ENCODE measurements around the gene ACOXL. TPM values are rescaled to one million over a fixed set of nuclear protein-coding genes. Genes with fewer than 3 reads are reported as not detected.

The ACOXL gene
- total and polyA plus RNA-seq, 4 donors, result 4.4 to 32.8 (median 12.2) TPM

DNA sequence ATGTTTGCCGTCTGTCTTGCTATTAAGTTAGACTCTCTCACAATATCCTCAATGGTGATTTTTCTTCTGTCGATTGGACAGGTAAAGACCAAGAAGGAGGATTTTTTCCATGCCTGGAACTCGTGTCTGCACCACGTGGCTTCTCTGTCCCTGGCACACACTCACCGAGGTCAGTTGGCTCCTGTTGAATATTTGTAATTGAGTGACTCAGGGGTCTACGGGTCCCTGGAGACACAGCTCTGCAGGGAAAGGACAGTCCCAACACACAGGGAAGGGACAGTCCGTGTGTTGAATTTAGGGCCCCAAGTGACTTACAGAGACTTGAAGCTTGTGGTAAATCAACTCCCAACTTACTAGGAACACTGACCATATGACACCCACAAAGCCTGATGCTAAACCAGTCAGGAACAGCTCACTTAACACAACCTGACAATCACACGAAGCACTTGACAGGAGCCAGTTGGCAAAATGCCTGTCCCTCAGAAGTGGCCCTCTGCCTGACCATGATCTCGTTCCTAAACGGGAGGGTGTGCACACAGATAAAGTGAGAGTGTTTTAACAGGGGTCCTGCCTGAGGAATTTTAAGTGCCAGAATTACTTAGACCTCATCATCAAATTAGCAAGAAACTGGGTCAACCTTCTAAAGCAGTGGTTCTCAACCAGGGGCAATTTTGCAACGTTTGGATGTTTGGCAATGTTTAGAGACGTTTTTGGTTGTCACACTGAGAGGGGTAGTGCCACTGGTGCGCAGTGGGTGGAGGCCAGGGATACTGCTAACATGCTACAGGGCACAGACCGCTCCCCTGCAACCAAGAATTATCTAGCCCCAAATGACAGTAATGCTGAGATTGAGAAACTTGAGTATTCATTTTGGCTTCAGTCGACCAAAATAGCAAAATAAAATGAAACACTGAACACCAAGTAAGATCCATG lies 299.4 kb downstream of the ACOXL start:
- TF ChIP-seq, protein P1, sequence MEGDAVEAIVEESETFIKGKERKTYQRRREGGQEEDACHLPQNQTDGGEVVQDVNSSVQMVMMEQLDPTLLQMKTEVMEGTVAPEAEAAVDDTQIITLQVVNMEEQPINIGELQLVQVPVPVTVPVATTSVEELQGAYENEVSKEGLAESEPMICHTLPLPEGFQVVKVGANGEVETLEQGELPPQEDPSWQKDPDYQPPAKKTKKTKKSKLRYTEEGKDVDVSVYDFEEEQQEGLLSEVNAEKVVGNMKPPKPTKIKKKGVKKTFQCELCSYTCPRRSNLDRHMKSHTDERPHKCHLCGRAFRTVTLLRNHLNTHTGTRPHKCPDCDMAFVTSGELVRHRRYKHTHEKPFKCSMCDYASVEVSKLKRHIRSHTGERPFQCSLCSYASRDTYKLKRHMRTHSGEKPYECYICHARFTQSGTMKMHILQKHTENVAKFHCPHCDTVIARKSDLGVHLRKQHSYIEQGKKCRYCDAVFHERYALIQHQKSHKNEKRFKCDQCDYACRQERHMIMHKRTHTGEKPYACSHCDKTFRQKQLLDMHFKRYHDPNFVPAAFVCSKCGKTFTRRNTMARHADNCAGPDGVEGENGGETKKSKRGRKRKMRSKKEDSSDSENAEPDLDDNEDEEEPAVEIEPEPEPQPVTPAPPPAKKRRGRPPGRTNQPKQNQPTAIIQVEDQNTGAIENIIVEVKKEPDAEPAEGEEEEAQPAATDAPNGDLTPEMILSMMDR (IDR thresholded peaks at IDR 0.05; ENCODE audit: control extremely low read depth, extremely low read depth), result no peak
- H3K9ac ChIP-seq (ENCODE audit: insufficient read depth in 1 of 2, low read length in 2 of 2), result no peak overlapping the region
- no peak overlapping the region for H3K27ac ChIP-seq (ENCODE audit: low read depth in 1 of 2, low read length in 1 of 2)
- H3K9me3 ChIP-seq (ENCODE audit: control insufficient read depth in 4 of 4, insufficient read depth in 3 of 4, low read length in 3 of 4), result peaks cover 0 to 2% (median 0%) of the 10 kb centered on the region in 4 donors
- H3K36me3 ChIP-seq (ENCODE audit: control insufficient read depth in 4 of 4, insufficient read depth in 4 of 4, low read length in 4 of 4), result no peaks in the 10 kb centered on the region
- 56 to 69% methylated on average over 15 of the region's 15 CpGs for WGBS, 2 donors
- ATAC-seq (ENCODE audit: insufficient read depth, low FRiP score) (no peak), DNase-seq (peak; percentile 56 to 79 (median 64))
- no peak overlapping the region for H3K4me3 ChIP-seq
- peaks cover 0 to 63% (median 34%) of the 10 kb centered on the region in 5 donors for H3K4me1 ChIP-seq (ENCODE audit: control insufficient read depth in 5 of 5, insufficient read depth in 5 of 5, low read length in 5 of 5)
- H3K27me3 ChIP-seq (ENCODE audit: control insufficient read depth in 3 of 3, insufficient read depth in 3 of 3, low read length in 2 of 3), result no peaks in the 10 kb centered on the region

DNA sequence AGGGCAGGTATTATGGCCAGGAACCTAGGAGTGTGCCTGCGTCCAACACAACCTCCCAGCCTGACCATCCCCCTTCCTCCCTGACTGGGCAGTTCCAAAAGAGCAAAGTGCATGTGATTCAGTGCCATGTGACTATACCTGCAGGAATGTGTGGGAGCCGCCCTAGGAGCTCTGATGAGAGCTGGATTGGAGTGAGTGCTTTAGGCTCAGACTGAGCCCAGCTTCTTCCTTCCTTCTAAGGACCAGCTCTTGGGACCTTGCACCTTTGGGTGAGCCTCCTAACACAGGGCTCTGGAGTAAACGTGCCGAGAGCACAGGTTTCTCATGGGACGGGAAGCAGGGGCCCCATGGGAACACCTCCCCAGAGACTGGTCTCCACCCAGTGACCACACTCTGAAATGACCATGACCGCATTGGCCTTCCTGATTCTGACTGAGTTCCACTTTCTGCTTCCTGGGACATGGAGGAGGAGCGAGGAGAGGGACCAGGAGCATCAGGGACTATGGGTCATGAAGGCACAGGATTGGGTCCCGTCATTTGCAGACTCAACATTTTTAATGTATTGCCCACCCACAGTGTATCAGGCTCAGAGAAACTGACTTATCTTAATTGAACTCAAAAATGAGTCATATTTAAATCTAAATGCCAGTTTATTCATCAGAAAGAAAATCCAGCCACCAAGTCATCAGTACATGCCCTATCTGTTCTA lies 300.5 kb downstream of the ACOXL start:
- Histone ChIP-seq H3K4me3 (no peak overlapping the region), H3K27me3 (ENCODE audit: control insufficient read depth in 3 of 3, insufficient read depth in 3 of 3, low read length in 2 of 3) (no peaks in the 10 kb centered on the region), H3K36me3 (ENCODE audit: control insufficient read depth in 4 of 4, insufficient read depth in 4 of 4, low read length in 4 of 4) (no peaks in the 10 kb centered on the region), H3K9ac (ENCODE audit: insufficient read depth in 1 of 2, low read length in 2 of 2) (no peak overlapping the region), H3K9me3 (ENCODE audit: control insufficient read depth in 4 of 4, insufficient read depth in 3 of 4, low read length in 3 of 4) (peaks cover 0 to 2% (median 0%) of the 10 kb centered on the region in 4 donors), H3K4me1 (ENCODE audit: control insufficient read depth in 5 of 5, insufficient read depth in 5 of 5, low read length in 5 of 5) (peaks cover 0 to 63% (median 34%) of the 10 kb centered on the region in 5 donors), H3K27ac (ENCODE audit: low read depth in 1 of 2, low read length in 1 of 2) (no peak overlapping the region)
- ATAC-seq (ENCODE audit: insufficient read depth, low FRiP score), result peak; percentile 44
- WGBS, 2 donors, result 49 to 71% methylated on average over 8 of the region's 8 CpGs
- DNase-seq, result no peak
- TF ChIP-seq, protein P1 (IDR thresholded peaks at IDR 0.05; ENCODE audit: control extremely low read depth, extremely low read depth), result no peak

DNA sequence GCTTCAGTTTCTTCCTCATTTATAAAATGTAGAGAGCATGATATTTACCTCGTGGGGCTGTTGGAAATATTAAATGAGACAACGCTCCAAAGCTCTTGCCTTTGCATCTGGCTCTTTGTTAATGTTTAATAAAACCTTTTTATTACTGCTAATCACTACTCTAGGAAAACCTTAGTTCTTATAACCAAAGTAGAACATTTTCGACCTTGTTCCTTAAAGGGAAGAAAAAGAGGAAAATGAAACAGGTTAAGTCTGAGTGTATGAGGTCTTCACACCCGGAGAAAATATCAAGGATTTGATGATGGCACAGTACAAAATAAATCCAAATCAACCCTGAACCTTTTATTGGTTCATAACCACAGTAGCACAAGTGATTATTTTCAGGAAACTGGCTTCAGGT lies 301.8 kb downstream of the ACOXL start:
- ATAC-seq (ENCODE audit: insufficient read depth, low FRiP score), result no peak
- Histone ChIP-seq H3K9me3 (ENCODE audit: control insufficient read depth in 4 of 4, insufficient read depth in 3 of 4, low read length in 3 of 4) (peaks cover 0 to 2% (median 0%) of the 10 kb centered on the region in 4 donors), H3K27ac (ENCODE audit: low read depth in 1 of 2, low read length in 1 of 2) (no peak overlapping the region), H3K9ac (ENCODE audit: insufficient read depth in 1 of 2, low read length in 2 of 2) (no peak overlapping the region), H3K36me3 (ENCODE audit: control insufficient read depth in 4 of 4, insufficient read depth in 4 of 4, low read length in 4 of 4) (no peaks in the 10 kb centered on the region), H3K4me3 (no peak overlapping the region), H3K4me1 (ENCODE audit: control insufficient read depth in 5 of 5, insufficient read depth in 5 of 5, low read length in 5 of 5) (peaks cover 0 to 55% (median 34%) of the 10 kb centered on the region in 5 donors), H3K27me3 (ENCODE audit: control insufficient read depth in 3 of 3, insufficient read depth in 3 of 3, low read length in 2 of 3) (no peaks in the 10 kb centered on the region)
- no peak for DNase-seq
- 80 to 82% methylated on average over 4 of the region's 4 CpGs for WGBS, 2 donors
- TF ChIP-seq, protein P1 (IDR thresholded peaks at IDR 0.05; ENCODE audit: control extremely low read depth, extremely low read depth), result no peak

Data from lung (tissue), 12 donors.